Measurements from ENCODE around the gene ZSCAN2.
A peak's percentile ranks its signal among the peaks of the same experiment; 100 is the strongest.

ZSCAN2 gene

GRCh38 chr15:84643838-84644237 is 43.0 kb downstream of the ZSCAN2 start:
- DNase-seq = no peak

GRCh38 chr15:84645496-84645895 is 44.7 kb downstream of the ZSCAN2 start:
- no peak for DNase-seq

DNA sequence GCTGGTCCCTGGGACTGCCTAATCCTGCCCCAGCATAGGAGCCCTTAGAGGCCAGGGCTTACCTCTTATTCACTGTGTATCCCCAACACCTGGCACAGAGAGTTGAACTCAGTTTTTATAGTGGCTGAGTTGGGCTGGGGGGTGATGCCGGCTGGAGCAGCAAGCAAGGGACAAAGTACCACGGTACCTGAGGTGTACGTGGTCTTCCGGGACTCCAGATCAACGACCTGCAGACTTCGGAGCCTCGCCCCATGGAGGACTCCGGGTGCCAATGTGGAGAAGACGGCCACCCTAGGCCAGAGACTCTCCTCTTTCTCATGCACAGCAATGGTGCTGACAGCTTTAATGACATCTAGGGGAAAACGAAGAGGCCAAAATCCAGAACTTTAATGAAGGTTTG is 45.2 kb downstream of the ZSCAN2 start:
- DNase-seq = no peak

GRCh38 chr15:84647726-84648125 is 46.9 kb downstream of the ZSCAN2 start:
- DNase-seq = no peak

GRCh38 chr15:84648539-84648938 is 47.7 kb downstream of the ZSCAN2 start:
- no peak for DNase-seq

- no peak for DNase-seq
These were observed 48.9 kb downstream of the ZSCAN2 start for GRCh38 chr15:84649706-84650105.

DNA sequence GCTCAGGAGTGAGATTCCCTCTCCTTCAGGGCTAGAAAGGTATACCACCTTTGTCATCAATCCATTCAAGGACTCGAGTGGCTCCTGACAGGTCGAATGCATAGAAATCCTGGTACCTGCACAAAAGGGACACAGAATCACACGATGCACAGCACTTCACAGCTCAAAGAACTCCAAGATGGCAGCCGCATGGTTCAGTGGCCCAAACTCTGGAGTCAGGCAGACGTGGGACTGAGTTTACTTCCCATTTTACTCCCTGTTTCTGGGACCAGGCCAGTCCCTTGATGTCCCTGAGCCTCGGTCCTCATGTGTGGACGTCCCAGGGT is 52.7 kb downstream of the ZSCAN2 start:
- no peak for DNase-seq

- peak; percentile 66 to 93 for DNase-seq
These were observed 53.3 kb downstream of the ZSCAN2 start, which contains the start of gene WDR73 for GRCh38 chr15:84653910-84654688. Gene WDR73 (minus strand): TSS chr15:84654283. CDS start chr15:84654274, 9 bp downstream.

DNA sequence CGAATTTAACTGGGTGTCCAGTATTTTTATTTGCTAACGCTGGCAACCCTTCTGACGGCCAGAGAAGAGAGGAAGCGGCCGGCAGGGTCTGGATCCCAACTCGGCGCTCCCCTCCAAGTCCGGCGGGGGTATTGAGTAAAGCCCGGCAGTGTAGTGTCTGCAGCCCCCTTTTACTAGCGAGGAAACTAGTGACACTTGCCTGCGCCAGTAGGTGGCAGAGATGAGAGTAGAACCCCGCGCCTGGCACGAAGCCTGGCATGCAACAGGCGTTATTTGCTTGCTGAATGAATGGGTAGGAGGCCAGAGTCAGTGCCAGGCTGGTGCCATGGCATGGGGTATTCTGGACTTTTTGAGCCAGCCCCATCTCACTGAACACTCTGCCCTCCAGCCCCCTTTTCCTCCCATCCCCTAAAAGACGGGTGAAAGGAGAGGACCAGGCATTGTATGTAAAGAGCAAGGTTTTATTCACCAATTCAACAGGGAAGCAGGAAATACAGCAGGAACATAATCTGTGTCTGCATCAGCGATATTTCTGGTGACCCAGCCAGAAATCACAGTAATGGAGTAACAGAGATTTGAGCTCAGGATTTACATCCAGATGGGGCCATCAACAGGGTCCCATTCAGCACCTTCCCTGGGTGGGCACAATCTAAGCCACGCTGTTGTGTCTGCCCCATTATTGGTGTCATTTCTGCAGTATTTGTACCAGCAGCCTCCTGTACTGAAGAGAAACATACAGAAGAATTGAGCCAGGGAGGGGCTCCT is 54.1 kb downstream of the ZSCAN2 start:
- no peak for DNase-seq

DNA sequence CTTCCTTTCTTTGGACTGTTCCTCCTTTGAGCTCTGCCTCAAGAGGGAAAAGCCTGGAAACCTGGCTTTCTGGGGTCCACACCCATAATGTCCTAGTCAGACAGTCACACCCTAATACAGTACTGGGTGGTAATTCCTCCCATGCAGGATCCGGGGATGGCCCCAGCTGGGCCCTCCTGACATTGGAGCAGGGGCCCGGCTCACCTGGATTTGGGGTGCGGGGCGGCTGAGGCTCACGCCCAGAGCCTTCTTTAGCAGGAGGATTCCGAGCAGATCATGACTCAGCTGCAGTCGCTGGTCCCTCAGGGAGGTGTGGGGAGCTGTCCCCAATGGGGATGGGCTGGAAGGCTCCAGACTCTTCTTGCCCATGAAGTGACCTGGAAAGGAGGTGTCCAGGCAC is 56.2 kb downstream of the ZSCAN2 start:
- no peak for DNase-seq

GRCh38 chr15:84657748-84658079 is 56.9 kb downstream of the ZSCAN2 start:
- DNase-seq = no peak

DNA sequence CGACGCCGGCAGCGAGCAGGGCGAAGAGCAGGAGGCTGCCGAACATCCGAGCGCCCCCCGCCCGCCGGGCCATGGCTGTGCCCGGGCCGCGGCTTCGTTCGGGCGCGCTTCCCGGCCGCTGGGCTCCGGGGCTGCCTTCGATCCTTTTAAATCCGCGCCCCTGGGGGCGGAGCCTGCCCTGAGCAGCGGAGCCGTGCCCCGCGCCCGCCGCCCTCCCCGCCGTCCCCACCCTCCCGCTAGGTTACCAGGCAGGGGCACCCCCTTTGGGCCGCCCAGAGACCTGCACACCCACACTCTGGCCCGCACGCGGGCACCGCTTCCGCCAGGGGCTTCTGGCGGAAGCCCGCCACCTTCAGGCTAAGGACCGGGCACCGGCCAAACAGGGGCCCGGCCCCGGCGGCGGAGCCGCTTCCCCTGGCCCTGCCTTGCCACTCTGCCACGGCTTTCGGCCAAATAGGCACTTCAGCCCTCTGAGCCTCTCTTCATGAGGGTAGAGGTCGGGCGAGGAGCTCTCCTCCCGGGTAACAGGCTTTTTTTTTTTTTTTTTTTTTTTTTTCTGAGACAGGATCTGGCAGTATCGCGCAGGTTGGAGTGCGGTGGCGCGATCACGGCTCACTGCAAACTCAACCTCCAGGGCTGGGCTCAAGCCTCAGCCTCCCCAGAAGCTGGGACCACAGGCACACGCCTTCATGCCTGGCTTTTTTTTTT is 57.4 kb downstream of the ZSCAN2 start, which contains the start of gene NMB:
Gene NMB, minus strand, starts transcription at position 120 of the 708 bp plus-strand sequence. Its CDS starts 47 bp downstream, at position 73.
- no peak for DNase-seq

GRCh38 chr15:84658788-84659411 is 58.1 kb downstream of the ZSCAN2 start:
- DNase-seq = no peak

DNA sequence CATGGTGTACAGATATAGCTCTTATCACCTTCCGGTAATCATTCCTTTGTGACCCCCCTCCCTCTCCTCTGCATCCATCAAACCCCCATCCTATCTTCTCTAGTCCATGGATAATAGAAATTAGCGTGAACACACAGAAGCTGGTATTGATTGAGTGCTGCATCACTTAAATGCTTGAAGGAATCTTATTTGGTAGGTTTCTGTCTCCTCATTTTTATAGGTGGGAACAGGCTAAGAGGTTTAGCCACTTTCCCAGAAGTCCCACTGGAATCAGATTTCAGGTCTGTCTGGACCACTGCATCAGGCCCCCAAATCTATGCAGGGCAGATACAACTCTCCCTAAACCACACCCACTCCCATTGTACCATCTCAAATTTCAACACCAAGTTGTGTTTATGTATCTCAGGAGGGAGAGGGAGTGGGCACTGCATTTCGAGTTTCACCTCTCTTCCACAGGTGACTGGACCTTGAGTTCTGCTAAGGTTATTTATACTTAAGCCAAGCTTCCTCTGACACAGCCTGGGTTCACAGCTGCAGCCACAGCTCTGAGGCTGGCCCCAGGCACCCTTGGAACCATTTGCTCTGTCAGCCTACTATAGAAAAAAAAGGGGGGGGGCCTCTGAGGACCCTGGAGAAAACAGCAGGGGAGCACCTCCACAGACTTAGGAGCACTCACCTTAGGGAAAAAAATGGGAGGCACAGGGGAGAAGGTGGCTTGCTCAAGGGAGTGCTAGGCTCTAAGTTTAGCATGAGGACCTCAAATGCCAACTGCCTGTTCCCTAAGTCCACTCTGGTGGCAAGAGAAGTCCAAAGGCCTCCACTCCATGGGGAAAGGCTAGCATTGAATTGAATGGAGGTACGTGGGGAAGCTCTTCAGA is 59.3 kb downstream of the ZSCAN2 start:
- no peak for DNase-seq

GRCh38 chr15:84661001-84661400 is 60.2 kb downstream of the ZSCAN2 start:
- no peak for DNase-seq

- no peak for DNase-seq
These were observed 65.6 kb downstream of the ZSCAN2 start for GRCh38 chr15:84666373-84666772.

DNA sequence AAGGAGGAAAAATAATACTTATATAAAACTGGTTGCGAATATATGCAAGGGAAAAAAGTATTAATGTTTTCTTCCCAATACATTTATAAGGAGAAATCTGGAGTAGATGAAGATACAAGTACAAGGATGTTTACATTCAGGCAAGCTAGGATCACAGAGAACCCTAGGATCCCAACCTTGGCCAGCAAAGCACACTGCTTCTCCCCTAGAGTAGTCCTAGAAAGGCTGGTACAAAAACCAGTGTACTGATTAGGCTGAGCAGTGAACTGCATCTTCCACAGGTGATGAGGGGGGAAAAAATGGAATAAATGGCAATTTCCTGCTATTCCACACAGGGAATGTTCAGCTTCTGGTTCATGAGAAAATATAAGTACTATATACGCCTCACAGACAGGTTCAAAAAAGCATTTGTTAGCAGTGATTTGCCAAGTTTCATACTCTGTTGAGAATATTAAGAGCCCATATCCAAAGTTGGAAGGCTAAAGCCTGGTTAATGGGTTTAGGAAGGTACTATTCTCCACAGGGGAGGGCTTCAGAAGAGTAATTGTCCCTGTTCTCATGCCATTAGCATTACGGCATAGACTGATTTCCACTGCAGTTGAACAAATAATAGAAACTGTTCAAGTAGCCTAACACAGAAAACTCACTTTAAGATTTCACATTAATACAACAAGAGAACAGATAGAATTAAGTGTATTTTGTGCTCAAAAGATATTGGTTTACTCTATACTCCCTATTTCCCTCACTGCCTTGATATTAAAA is 67.6 kb downstream of the ZSCAN2 start:
- no peak for DNase-seq

DNA sequence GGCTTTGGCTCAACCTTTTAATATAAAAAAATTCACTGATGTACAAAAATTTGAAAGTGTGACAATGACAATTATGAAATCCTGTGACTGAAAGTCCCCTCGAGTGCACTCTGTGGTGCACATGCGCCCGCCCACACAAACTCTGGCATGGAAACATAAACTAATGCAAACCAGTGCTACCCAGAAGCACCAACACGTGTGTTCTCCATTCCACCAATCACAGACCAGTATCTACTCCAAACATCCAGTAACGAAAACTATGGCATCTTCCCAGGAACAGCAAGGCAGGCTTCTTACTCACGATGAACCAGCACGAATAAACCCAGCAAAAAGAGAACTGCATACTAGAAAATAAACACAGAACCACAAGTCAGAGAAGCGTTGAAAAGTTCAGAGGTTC is 68.9 kb downstream of the ZSCAN2 start:
- DNase-seq = no peak

- no peak for DNase-seq
These were observed 70.4 kb downstream of the ZSCAN2 start for GRCh38 chr15:84671211-84671610.
